ENCODE data around the gene PLEKHH1.

Gene PLEKHH1

DNA sequence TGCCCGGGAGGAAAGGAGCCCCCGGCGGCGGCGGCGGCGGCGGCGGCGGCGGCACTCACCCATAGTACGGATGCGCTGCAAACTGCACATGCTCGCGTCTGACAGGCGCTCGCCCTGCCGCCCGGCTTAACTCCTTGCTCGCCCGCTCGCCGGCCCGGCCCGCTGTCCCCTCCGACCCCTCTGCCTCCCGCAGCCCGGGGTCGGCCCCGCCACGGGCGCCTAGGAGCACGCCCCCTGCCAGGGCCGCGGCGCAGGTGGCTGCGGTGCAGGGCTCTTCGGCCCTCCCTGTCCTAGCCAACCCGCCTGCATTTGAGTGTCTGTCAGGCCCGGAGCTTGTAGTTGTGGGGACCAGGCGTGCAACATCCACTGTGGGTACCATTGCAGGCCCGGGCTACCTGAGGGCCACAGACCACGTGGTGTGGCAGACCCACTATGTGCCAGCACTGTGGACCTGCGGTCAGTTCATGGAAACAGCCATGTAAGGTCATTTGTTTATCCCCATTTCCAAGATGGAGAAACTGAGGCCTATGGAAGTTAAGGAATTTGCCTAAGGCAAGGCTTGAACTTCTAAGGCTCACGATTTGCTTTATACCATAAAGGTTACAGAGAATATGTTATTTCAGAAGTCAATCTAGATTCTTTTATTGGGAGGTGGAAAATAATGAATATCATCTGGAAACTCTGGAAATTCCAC lies 17.6 kb upstream of the PLEKHH1 start:
- Histone ChIP-seq H3K27ac (replicated peaks) (no peak overlapping the region), H3K4me3 (replicated peaks; ENCODE audit: insufficient read depth, low read length) (peak overlapping the region; percentile 57), H3K27me3 (ENCODE audit: insufficient read depth, poor library complexity, severe bottlenecking) (peaks cover 6% of the 10 kb centered on the region)
- DNase-seq (ENCODE audit: low read depth in 1 of 2, low spot score in 1 of 2), result no peak
- TF ChIP-seq, protein P1, sequence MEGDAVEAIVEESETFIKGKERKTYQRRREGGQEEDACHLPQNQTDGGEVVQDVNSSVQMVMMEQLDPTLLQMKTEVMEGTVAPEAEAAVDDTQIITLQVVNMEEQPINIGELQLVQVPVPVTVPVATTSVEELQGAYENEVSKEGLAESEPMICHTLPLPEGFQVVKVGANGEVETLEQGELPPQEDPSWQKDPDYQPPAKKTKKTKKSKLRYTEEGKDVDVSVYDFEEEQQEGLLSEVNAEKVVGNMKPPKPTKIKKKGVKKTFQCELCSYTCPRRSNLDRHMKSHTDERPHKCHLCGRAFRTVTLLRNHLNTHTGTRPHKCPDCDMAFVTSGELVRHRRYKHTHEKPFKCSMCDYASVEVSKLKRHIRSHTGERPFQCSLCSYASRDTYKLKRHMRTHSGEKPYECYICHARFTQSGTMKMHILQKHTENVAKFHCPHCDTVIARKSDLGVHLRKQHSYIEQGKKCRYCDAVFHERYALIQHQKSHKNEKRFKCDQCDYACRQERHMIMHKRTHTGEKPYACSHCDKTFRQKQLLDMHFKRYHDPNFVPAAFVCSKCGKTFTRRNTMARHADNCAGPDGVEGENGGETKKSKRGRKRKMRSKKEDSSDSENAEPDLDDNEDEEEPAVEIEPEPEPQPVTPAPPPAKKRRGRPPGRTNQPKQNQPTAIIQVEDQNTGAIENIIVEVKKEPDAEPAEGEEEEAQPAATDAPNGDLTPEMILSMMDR (IDR thresholded peaks at IDR 0.05; ENCODE audit: insufficient read depth, low read length), result no peak
- TF ChIP-seq, protein P2, sequence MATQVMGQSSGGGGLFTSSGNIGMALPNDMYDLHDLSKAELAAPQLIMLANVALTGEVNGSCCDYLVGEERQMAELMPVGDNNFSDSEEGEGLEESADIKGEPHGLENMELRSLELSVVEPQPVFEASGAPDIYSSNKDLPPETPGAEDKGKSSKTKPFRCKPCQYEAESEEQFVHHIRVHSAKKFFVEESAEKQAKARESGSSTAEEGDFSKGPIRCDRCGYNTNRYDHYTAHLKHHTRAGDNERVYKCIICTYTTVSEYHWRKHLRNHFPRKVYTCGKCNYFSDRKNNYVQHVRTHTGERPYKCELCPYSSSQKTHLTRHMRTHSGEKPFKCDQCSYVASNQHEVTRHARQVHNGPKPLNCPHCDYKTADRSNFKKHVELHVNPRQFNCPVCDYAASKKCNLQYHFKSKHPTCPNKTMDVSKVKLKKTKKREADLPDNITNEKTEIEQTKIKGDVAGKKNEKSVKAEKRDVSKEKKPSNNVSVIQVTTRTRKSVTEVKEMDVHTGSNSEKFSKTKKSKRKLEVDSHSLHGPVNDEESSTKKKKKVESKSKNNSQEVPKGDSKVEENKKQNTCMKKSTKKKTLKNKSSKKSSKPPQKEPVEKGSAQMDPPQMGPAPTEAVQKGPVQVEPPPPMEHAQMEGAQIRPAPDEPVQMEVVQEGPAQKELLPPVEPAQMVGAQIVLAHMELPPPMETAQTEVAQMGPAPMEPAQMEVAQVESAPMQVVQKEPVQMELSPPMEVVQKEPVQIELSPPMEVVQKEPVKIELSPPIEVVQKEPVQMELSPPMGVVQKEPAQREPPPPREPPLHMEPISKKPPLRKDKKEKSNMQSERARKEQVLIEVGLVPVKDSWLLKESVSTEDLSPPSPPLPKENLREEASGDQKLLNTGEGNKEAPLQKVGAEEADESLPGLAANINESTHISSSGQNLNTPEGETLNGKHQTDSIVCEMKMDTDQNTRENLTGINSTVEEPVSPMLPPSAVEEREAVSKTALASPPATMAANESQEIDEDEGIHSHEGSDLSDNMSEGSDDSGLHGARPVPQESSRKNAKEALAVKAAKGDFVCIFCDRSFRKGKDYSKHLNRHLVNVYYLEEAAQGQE (IDR thresholded peaks at IDR 0.05; ENCODE audit: insufficient replicate concordance, low read depth), result no peak
- TF ChIP-seq GABPA (IDR thresholded peaks at IDR 0.05; ENCODE audit: low read depth) (no peak), SPI1 (IDR thresholded peaks at IDR 0.05; ENCODE audit: borderline replicate concordance, low read depth) (no peak), POLR2AphosphoS5 (IDR thresholded peaks at IDR 0.05; ENCODE audit: low read depth) (no peak)

DNA sequence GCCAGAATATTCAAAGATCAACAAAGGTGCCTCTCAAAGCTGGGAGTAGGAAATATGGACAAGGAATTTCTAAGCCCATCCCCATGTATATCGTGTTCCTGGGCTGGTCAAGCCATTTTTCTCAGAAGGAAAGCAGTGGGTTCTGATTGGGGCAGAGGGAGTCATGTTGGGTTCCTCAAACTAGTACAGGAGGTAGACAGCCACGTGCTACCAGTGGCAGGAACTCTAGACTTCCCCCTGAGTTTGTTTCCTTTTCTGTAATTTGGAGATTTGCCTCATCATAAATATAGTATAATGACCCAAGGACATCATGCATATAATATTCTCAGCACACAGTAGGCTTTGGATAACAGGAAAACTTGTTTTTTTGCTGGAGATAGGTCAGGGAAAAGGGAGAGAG lies 16.4 kb upstream of the PLEKHH1 start:
- Histone ChIP-seq H3K27ac (replicated peaks) (no peak overlapping the region), H3K4me3 (replicated peaks; ENCODE audit: insufficient read depth, low read length) (no peak overlapping the region), H3K27me3 (ENCODE audit: insufficient read depth, poor library complexity, severe bottlenecking) (peaks cover 6% of the 10 kb centered on the region)
- TF ChIP-seq SPI1 (IDR thresholded peaks at IDR 0.05; ENCODE audit: borderline replicate concordance, low read depth) (no peak), GABPA (IDR thresholded peaks at IDR 0.05; ENCODE audit: low read depth) (no peak), POLR2AphosphoS5 (IDR thresholded peaks at IDR 0.05; ENCODE audit: low read depth) (no peak)
- TF ChIP-seq, protein P2 (IDR thresholded peaks at IDR 0.05; ENCODE audit: insufficient replicate concordance, low read depth), result no peak
- TF ChIP-seq, protein P1 (IDR thresholded peaks at IDR 0.05; ENCODE audit: insufficient read depth, low read length), result no peak
- DNase-seq (ENCODE audit: low read depth in 1 of 2, low spot score in 1 of 2), result no peak

DNA sequence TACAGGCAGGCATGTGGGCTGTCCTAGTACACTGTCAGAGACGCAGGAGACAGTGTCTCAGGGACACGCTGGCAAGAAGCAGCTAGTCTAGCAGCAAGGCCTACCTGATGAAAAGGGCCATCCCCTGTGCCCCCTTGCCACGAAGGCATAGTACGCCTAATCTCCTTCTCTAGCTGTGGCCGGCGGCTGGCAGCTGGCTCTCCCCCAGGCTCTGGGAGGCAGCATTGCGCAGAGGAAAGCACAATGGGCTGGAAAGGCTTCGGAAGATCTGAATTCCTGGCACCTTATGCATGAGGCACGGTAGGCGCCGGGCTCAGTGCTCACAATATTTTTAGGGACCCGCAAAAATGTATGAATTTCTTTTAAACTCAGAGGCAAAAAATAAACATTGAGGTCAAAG lies 16.0 kb upstream of the PLEKHH1 start:
- H3K27me3 ChIP-seq (ENCODE audit: insufficient read depth, poor library complexity, severe bottlenecking), result peaks cover 6% of the 10 kb centered on the region

More for the DNA sequence above, 16.0 kb upstream of the PLEKHH1 start:
- no peak for DNase-seq (ENCODE audit: low read depth in 1 of 2, low spot score in 1 of 2)
- TF ChIP-seq GABPA (IDR thresholded peaks at IDR 0.05; ENCODE audit: low read depth) (no peak), POLR2AphosphoS5 (IDR thresholded peaks at IDR 0.05; ENCODE audit: low read depth) (no peak)
- TF ChIP-seq, protein P2 (IDR thresholded peaks at IDR 0.05; ENCODE audit: insufficient replicate concordance, low read depth), result no peak
- Histone ChIP-seq H3K4me3 (replicated peaks; ENCODE audit: insufficient read depth, low read length) (no peak overlapping the region), H3K27ac (replicated peaks) (no peak overlapping the region)

All from HL-60 (cell line).